Ramos (cell line): ENCODE results near the gene RSPH1.

Source experiments
- in situ Hi-C: fragments of 300-500 bp; cut with MboI; formaldehyde crosslinking; loops from one replicate; pipeline ENCODE4 v1.14.3; 2022; ENCODE audit warnings: low sequenced_read_pairs; ENCODE audit not compliant: unreplicated experiment

RSPH1 gene

DNA sequence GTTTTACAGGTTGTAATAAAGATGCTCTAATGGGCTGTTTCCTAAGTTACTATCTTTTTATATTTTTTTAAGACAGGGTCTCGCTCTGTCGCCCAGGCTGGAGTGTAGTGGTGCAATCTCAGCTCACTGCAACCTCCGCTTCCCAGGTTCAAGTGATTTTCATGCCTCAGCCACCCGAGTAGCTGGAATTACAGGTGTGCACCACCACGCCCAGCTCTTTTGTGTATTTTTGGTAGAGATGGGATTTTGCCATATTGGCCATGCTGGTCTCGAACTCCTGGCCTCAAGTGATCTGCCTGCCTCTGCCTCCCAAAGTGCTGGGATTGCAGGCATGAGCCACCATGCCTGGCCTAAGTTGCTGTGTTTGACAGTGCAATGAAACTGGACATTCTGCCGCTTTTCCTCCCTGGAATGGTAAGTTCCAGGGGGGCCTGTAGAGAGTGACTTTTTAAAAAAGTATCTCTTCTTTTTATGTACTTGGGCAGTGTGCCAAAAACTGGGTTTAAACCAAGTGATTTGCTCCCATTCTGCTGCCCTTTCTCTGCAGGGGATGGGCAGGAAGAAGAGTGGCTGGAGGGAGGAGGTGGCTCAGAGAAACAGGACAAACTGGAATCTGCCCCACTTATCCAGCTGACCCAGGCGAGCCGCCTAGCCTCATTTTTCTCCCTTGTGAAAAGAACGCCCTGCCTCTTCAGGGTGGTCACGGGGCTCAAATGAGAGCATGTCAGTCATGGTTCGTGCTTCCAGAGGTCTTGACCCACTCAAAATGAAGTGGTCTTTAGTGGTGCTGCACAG lies 19.9 kb upstream of the RSPH1 start:
- in situ Hi-C loops: no loop called here

DNA sequence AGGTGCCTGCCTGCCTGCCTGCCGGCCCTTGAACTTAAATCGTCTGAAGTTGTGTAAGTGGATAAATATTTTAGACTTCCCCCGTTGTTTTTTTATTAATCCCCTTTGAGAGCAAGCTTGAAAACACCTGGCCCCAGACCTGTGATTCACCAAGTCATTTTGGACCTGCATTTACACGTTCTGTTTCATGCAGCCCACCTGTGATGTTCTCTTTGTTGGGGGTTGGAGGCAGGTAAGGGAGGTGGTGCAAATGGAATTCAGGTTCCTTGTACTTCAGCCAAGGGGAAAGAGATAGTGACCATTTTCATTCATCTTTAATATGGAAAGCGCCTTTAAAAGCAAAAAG lies 18.8 kb upstream of the RSPH1 start:
- in situ Hi-C loops: no loop called here

DNA sequence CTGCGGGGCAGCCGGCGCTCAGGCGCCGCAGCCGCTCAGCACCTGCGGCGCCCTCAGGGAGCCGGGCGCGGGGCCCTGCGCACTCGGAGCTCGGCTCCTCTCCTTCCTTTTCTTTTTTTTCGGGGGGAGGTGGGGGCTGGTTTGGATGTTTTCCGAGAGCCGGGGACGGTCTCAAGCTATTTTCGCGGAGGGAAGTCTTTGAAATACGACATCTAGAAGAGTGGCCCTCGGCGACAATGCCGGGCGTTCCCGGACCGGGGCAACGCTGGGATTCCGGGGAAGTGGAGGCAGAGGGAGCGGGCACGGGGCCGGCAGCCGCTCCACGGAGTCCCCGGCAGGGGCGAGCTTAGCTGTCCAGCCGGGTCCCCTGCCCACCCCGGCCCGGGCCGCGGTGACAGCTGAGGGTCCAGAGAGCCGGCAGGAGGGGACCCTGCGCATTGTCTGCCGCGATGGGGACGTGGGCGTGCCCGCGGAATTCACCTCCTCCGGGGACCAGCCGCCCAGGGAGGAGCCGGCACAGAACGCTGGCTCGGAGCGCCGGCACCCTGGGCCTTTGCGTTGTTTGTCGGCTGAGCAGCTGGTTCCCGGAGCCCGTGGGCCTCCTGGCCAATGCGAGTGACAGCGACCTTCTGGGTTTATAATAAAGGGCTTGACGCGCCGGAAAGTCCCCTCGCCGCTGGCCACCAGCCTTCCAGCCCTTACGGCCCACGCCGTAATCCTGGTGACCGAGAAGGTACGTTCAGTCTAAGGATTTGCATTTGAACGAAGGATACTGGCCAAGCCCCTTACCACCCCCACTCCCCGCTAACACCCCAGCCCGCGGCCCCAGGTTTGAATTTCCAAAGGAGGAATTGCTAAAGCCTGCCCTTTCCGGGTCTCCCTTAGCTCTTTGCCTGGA lies 18.2 kb upstream of the RSPH1 start:
- in situ Hi-C loops: no loop called here

DNA sequence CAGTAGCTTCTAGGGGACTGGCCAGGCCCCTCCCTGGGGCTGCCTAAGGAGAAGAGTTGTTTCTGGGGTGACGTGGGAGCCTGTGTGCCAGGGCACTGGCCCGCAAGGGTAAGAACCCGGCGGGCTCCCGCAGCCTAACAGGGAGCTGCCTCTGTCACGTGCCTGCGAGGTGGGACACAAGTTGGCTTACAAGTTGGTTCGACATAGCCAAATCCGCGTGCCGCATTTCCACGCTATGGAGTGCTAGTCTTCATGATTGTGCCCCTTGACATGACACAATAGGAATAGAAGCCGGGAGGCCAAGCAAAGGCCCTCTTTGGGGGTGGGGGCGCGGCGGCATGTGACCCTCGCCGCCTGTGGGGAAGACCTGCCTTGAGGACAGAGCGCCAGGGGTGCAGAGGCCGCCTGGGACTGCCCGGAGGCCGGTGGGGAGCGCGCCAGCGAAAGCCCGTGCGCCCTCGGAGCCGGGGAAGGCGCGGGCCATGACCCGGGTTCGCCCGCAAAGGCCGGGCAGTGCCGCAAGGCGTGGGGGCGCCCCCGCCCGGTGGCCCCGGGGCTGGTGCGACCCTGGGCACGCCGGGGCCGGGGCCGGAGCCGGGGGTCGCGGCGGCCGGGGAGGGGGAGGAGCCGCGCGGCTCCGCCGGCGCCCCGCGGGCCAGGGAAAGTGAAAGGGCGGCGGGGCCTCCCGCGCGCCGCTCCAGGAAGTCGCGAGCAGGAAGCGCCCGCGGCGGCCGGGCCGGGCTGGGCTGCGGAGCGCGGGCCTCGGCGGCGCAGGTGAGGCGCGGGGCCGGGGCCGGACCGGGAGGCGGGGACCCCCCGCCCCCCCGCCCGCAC lies 17.3 kb upstream of the RSPH1 start, which contains the start of gene SLC37A1:
SLC37A1 (plus strand) TSS at position 702 of the 834 bp plus-strand sequence. CDS start 4,603 bp downstream, outside the sequence.
- in situ Hi-C loops: no loop called here

DNA sequence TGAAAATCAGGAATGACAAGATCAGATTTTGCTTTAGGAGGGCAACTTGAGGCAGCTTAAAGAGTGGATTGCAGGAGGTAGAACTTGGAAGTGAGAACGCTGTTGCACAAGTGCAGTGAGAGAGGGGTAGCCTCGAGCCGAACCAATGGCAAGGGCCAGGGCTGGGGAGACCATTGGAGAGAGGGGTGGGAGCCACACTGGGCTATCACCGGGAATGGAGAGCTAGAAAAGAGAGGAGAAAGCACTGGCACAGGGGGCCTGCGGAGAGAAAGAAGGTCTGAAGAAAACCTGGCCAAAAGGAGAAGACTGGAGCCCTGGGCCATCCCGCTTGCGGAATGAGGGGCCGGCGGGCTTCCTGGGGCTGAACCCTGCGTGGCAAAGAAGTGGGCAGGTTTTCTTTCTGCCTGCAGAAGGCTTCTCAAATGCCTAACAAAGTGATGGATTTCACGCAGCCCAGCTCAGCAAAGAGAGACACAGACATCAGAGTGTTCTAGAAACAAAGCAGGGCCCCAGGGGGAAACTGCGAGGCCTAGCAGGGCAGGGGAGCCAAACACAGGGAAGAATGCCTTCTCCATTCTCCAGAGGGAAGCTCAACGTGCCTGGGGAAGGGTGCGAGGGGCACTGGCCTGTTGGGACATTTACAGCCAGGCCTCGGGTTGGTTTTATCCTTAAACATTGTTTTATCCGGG lies 16.5 kb upstream of the RSPH1 start:
- in situ Hi-C loops: no loop called here

DNA sequence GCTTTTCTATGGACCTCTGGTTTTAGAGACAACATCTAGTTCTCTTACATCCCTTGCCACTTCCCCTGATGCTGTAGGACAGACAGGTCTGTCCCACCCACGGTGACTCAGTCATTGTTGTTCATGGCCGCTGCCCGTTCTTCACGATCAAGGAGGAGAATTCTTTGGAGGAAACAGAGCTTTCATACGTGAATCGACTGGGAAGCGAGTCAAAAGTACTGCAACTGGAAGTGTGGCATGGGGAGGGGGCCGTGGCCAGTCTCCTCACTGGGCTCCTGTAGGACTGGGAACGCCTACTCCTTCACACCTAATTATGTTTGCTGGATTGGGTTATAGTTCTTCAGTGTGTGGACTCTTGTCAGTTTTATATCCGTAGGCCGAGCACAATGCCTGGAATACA lies 13.2 kb upstream of the RSPH1 start:
- in situ Hi-C loops: no loop called here

DNA sequence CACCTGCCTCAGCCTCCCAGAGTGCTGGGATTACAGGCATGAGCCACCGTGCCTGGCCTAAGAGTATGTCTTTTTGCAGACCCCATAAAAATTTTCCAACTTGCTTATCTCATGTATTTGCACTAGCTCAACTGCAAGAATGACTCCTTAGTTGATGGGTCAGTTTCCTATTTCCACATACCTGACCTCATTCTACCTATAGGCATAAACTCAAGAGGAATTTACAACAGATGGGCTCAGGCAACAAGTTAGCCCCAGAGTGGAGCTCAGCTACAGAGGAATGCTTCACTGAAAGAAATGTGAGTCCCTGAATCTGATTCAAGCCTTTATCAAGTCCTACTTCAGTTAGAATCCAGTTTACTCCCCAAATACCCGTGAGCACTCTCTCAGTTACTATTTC lies 12.3 kb upstream of the RSPH1 start:
- in situ Hi-C loops: no loop called here

DNA sequence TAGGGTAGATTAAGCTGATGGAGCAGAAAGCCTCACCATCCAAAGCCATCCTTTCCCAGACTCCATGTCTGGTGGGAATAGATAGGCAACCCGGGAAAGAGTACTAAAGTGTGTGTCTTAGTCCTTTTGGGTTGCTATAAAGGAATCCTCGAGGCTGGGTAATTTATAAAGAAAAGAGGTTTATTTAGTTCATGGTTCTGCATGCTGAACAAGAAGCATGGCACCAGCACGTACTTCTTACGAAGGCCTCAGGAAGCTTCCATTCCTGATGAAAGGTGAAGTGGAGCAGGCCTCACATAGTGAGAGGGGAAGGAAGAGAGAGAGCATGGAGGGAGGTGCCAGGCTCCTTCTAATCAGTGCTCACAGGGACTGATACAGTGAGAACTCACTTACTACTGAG lies 11.4 kb upstream of the RSPH1 start:
- in situ Hi-C loops: no loop called here

DNA sequence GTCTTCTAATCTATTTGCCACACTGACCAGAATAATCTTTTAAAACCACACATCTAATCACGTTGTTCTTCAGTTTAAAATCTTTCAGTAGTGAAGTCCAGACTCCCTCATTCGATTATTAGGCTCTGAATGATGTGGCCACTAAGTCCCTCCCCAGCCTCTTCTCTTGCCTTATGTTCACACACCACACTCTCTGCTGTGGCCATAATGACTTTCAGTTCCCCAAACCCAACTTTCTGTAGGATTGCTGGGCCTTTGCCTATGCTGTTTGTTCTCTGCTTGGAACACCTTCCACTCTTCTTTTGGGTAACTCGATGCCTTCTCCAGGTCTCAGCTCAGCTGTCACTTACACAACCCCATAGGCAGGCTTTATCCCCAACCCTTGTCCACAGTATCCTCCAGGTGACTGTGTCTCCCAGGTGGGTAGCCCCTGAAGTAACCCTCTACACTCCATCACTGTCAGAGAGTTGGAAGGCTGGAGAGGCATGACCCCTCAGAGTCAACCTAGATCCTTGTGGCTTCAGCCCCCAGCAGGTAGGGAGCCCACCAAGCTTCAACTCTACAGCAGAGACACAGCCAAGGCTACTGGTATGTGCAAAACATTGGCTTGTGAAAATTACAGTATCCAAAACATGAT lies 9.2 kb upstream of the RSPH1 start:
- in situ Hi-C loops: no loop called here

DNA sequence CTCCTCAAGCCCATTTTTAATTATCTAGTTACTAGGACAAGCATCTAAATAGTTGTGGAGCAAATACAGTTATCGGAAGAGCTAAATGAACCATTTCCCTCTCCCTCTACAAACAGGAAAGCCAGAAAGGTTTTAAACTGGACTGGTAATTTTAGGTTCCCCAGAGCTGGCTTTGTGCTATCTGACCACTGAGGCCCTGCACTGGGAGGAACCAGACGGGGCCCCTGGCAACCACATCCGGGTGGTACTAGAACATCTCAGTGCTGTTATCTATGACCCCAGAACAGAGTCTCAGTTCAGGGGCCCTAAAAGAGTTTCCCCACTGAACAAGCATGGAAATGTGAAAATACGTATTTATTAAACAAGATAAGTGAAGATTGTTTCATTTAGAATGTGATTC lies 7.7 kb upstream of the RSPH1 start:
- in situ Hi-C loops: no loop called here

DNA sequence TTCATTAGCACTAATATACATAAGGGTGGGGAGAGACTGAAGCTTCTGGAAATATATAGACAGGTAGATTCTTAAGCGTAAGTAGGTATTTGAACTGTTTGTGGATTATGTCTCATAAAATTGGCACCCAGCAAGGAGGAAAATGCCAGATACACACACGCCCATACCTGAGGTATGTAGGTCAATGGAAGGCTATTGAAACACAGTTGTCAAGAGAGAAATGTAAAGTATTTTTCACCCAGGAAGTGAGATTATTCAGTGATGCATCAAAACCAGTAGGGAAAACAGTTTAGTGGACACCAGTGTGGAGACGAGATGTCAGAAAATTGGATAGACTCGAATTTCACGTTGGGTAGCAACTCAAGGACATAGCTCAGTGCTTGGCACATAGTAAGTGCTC lies 4.7 kb upstream of the RSPH1 start:
- in situ Hi-C loops: no loop called here

DNA sequence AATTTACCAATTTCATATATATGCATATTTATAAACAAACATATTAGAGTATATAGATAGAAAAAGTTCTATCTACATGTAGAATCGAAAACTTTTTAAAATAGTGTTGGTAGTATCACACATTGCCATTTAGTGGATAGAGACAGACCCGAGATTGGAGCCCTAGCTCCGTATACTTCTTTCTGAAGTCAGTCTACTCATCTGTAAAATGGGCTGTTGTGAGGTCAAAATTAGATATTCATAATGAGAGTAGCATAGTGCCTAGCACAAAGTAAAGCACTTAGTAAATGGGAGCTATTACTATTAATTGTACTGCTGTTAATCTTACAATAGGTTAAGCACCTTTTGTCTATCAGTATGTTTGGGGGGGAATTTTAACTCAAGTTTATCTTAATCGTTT lies 4.2 kb upstream of the RSPH1 start:
- in situ Hi-C loops: no loop called here

DNA sequence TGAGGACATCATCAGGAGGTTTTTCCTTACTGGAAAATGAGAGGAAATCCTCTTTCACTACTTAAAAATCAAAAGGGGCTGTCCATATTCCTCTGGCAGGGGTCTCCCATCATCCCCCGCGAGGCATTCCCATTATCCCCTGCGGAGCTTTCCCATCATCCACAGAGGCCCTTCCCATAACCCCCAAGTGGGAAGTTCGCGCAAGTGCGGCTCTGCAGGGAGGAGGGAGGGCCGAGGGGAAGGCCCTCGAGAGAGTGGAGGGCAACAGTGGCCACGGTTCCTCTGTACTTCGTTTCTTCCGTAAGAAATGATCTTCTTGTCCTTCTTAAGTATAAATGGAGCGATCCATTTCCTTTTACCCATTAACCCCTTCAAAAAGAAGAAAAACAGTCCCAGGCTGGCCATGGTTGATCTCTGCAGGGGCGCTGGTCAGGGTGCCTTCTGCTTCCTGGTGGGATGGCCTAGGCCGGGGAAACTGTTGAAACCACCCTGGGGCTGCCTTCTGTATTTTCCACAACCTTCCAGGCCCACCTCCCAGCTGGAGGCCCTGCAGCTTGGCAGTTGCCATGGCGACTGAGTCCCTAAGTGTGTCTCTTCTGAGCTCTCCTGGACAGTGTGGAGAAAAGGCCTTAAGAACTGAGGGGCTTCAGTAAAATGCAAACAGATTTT lies 3.6 kb upstream of the RSPH1 start:
- in situ Hi-C loops: no loop called here

DNA sequence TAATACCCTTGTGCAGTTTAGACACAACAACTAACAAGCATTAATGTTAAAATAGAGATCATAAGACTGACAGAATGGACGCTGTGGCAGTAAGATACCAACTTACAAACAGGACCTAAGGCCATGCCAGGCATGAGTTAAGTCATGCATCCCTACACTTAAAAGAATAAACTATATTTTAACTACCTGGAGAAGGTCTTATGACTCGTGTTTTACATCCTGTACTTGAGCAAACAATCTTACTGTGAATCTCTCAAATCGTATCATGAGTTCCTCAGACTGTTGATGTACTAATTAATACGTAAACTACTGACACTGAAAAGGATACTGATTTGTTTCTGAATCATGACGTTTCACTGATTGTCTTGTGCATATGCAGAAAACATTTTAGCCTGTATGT lies 2.0 kb upstream of the RSPH1 start:
- in situ Hi-C loops: no loop called here

DNA sequence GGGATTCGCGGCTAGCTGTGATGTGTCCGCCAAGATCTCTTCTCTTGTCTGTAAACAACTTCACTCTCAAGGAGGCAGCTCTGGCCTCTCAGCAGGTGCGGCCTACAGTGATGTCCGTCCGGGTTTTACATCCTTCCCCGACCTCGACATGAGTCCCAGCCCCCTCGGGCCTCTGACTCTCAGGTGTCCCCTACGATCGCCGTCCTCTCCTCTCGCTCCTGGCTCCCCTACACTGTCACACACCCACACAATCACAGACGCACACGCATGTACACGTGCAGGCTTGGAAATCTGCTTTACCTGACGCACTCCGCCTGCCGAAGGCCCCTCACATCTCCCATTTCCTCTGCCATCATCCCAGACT lies 797 bp upstream of the RSPH1 start:
- in situ Hi-C loops: no loop called here

DNA sequence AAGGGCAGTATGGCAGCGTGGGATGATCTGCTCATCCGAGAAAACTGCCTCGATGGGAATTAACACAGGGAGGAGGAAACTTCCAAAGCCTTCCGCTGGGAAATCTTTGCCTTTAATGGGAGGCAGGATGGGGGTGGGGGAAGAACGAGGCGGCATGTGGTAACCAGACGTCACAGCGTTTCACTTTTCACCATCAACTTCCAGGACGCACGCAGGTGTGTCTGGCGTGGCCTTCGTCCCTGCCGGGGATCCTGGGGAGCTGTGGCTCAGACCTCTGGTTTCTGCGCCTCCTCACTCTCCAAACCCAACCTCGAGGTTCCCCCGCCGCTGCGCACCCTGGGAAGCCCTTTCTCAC lies 282 bp downstream of the RSPH1 start:
- in situ Hi-C loops: no loop called here

DNA sequence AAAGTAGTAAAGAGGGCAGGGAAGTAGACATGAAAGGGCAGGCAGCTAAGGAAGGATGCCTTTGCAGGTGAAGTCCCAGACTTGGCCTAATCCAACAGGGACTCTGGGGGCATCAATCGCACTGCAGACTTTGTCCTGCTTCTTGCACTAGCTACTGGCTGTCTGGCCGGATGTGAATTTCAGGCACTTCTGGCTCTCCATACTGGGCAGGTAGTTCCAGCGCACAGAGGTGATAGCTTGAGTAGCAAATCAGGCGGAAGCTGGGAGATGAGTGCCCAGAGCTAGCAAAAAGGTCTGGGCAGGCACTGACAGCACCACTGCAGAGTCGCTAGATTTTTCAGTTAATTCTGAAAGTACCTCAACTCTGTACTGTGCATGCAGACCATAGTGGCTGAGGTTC lies 997 bp downstream of the RSPH1 start:
- in situ Hi-C loops: no loop called here

DNA sequence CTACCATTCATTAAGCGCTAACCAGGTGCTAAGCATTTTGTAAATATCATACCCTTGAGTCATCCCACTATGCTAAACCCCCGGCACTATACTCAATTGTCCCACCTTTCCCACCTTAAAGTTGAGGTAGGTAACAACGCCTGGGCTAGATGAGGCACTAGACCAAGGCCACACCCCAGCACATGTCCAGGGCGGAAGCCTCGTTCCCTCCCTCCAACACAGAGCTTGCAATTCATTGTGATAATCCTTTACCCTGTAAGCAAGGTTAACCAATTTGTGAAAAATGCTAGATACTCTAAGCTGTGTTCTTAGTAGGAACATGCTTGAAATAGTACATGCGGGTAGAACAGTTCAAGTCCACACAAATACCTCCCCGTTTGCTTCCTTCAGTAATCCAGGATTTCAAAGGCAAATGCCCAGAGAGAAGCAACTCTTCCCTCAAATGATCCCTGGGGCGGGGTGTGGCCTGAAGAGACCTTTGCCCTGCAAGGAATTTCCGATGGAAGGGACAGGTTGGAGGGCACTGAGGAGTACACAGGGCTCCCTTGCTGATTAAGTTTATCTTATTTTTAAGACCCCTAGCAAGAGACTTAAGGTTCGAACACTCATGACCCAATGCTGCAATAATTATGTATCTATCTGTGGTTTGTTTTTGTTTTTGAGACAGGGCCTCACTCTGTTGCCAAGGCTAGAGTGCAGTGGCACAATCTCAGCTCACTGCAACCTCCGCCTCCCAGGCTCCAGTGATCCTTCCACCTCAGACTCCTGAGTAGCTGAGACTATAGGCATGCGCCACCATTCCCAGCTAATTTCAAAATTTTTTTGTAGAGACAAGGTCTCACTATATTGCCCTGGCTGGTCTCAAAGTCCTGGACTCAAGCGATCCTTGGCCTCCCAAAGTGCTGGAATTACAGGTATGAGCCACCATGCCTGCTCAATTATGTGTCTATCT lies 2.6 kb downstream of the RSPH1 start:
- in situ Hi-C loops: no loop called here
